ENCODE measurements around the gene GFPT2.

Gene GFPT2

GRCh38 chr5:180332051-180332517 is 21.1 kb downstream of the GFPT2 start:
- DNase-seq: no peak

- DNase-seq: no peak
Measured at GRCh38 chr5:180331647-180331950, 21.5 kb downstream of the GFPT2 start.

DNA sequence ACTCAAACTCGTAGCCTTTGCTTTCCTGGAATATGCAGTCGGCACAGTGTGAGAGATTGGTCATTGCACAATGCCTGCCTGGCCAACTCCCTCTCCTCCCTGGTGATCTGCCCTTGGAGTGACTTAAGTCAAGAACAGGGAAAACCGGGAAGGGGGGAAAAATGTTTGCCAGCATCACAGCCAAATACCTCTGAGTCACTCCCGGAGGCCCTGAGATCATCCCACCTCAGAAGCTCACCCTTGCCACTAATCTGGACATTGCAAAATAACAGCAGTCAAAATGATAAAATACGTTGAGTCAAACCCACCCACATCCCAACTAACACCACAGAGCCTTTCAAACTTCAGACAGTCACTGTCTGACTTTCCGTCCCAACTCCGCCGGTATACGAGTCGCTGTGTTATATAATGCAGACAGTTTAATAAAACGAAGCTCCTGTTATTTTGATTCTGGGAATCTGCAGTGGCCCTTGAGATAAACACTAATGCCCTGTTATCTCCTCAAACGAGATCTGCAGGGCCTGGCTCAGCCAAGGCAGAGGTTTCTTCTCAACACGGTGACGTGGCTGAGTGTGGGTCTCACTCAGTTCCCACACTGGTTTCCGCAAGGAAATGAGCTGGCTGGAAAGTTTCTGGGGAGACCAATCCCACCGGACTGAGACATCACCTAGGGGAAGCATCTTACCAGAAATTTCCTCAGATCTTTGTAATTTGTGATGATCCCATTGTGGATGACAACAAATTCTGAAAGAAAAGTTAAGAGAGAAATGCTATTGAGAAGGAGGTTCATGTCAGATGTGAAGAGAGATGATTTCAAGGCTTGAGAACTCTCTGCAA is 22.1 kb downstream of the GFPT2 start:
- DNase-seq: no peak

DNA sequence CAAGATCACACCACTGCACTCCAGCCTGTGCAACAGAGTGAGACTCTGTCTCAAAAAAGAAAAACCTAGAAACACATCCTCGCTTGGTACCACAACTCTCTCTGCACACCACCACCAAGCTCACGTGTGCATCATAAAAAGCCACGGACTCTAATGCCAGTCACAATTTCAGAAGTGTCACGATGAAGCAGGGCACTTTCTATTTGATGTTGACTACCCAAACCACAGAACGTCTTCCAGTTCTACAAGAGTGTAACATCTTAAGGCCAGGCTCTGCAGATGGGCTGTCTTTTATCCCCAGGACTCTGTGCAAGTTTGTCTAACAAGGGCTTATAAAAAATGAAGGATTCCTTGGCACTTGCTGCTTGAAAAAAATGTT is 22.9 kb downstream of the GFPT2 start:
- DNase-seq: no peak

DNA sequence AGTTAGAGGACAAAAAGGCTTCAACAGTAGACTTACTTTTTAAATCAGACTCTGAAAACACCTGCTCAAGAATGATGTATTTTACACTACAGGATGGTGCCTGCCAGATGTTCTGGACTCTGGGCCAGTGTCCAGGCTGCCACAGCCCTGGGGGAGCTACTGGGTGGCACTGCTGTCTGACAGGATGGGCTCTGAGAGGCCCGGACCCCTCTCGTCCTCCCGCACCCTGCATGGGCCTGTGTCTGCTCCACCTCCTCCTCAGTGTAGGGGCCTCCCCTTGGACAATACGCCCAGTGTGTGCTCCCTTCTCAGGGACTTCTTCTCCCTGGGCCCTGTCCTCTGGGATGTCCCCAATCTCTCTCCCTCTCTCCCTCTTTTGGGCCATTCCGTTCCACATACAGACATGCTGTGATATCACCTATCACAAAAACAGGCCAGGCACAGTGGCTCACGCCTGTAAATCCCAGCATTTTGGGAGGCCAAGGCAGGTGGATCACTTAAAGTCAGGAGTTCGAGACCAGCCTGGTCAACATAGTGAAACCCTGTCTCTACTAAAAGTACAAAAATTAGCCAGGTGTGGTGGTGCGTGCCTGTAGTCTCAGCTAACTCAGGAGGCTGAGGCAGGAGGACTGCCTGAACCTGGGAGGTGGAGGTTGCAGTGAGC is 23.4 kb downstream of the GFPT2 start:
- DNase-seq: no peak

GRCh38 chr5:180329138-180329435 is 24.0 kb downstream of the GFPT2 start:
- no peak for DNase-seq

DNA sequence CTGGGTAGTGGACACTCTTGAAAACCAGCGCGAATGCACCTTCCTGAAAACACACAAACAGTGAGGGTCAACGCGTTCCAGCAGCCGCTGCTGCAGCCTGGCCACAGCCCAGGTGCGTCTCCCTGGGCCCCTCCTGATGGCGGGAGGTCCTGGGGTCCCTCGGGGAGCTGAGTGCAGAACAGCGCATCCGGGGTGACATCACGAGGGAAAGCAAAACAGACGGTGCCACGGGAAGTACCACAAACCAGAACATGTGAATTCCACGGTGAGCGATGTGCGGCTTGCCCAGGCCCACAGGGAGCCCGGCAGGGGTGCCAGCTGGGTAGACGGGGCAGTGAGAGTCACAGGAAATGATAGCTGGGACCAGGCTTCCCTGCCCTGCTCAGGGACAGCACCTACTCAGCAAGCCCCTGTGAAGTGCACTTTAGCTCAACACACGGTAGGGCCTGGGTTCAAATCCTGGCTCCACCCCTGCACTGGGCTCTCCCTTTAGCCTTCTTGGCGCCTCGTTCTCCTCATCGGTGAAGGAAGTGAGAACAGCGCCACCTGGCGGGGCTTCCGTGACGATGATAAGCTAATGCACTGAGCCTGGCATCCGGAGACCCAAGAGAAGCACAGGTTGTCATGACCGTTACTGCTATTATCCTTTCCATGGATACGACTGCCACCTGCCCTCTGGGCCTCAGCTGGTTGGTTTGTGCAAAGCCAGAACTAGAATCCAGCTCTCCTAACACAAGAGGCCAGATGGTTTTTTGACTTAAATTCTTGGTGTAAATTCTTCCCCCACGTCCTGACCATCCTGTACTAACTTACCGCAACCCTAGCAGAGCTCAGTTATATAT is 24.6 kb downstream of the GFPT2 start:
- peak; percentile 86 for DNase-seq

GRCh38 chr5:180326989-180327565 is 26.1 kb downstream of the GFPT2 start:
- DNase-seq: no peak

GRCh38 chr5:180324601-180324950 is 28.6 kb downstream of the GFPT2 start:
- DNase-seq: no peak

- DNase-seq: no peak
Measured at GRCh38 chr5:180323941-180324600, 29.1 kb downstream of the GFPT2 start.

- no peak for DNase-seq
Measured at GRCh38 chr5:180323160-180323559, 30.0 kb downstream of the GFPT2 start.

- DNase-seq: no peak
Measured at GRCh38 chr5:180318456-180319089, 34.6 kb downstream of the GFPT2 start.

DNA sequence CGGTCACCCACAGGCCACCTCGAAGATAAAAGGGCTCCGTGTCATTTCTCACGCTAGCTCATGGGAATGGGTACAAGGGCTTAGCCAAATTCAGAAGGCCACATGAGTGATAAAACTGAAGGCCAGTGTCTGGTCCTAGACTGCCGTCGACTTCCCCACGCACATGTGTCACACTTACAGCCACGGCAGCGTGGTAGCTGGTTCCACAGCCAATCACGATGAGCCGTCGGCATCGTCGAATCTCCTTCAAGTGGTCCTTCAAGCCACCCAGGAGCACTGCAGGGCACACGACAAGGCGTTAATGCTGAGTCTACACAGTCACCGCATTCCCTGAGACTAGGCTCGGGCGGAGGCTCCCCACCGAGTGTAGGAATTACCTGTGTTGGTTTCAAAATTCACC is 36.5 kb downstream of the GFPT2 start:
- DNase-seq: no peak

DNA sequence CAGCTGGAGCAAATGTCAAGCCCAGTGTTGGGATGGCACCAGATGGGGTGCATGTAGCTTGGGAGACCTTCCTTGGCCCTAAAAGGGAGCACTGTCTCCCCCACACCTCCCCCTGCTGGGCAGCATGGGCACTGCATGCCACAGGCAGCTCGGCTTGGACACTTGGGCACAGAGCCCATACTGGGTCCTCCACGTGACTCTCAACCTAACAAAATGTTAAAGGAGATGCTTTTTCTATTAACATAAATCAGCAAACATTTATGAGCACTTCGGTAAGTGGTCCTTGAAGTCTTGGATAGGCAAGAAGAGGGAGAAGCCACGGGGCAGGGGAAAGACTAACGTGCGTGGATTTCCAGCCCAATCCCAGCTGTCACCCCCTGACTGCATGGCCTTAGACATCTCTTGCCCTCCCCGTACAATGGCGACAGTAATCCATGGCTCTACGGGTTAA is 37.3 kb downstream of the GFPT2 start:
- DNase-seq: peak; percentile 77

DNA sequence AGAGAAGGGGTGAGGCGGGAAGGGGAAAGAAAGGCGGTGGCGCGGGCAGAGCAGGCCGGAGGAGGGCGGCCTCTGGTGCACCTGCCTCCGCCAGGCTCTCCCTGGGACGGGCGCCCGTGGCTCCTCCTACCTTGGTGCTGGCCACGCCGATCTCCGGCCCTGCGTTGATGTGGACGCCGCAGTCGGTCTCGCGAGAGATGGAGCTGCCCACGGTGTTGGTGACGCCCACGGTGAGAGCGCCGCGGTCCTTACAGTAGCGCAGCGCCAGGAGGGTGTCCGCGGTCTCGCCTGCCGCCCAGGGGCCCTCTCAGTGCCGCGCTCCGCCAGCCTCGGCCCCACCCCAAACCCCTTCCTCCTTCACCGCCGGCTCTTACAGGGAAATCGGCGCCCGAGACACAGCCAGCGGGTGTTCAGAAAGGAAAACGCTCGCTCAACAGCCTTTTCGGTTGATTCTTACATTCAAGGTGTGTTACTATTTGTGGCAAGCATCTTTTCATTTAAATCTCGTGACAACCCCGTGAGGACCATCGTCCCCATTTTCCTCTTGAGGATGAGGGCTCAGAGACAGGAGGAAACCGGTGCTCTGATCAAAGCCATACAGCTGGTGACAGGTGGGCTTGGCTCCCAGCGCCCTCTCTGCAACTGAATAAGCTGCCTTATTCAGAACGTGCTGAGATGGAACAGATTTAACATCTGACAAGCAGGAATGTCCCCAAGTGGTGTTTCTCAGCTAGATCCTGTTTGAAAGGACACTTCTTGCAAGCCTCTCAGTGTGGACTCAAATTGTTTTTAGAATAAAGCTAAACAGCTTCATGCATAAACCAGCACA is 39.2 kb downstream of the GFPT2 start:
- peak; percentile 26 for DNase-seq

DNA sequence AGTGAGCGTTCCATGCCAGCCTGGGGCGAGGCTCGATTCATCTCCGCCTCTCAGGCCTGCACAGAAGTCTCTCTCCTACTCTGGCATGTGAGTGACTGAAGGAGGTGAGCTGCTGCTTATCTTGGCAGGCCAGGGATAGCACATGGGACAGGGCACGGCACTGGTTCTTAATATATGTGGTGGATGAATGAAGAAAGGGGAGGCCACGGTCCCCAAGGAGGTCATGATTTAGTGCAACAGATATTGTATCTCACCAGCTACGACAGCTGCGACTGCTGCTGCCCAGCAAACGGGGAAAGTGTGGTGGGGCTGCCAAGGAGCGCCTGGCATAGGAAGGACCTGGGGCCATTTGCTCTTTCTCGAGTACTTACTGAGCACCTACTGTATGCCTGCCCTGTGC is 41.9 kb downstream of the GFPT2 start:
- no peak for DNase-seq

GRCh38 chr5:180306796-180307195 is 46.3 kb downstream of the GFPT2 start:
- no peak for DNase-seq

DNA sequence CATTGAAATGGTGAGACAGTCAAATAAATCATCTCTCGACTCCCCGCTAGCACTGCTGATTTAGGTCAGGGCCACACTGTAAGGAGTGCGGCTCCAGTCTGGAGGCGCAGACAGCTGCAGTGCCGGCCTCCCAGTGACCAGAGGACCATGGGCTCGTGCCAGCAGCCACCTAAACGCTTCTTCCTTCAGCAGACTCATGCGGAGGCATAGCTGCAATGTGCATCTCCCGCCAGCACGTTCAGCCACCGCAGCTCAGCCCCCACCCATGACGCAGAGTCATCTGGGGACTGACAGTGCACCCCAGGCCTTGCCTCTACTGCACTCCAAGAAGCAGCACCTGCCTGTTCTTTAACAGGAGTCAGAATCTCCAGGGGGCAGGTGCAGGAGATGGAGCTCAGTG is 47.7 kb downstream of the GFPT2 start:
- DNase-seq: no peak

DNA sequence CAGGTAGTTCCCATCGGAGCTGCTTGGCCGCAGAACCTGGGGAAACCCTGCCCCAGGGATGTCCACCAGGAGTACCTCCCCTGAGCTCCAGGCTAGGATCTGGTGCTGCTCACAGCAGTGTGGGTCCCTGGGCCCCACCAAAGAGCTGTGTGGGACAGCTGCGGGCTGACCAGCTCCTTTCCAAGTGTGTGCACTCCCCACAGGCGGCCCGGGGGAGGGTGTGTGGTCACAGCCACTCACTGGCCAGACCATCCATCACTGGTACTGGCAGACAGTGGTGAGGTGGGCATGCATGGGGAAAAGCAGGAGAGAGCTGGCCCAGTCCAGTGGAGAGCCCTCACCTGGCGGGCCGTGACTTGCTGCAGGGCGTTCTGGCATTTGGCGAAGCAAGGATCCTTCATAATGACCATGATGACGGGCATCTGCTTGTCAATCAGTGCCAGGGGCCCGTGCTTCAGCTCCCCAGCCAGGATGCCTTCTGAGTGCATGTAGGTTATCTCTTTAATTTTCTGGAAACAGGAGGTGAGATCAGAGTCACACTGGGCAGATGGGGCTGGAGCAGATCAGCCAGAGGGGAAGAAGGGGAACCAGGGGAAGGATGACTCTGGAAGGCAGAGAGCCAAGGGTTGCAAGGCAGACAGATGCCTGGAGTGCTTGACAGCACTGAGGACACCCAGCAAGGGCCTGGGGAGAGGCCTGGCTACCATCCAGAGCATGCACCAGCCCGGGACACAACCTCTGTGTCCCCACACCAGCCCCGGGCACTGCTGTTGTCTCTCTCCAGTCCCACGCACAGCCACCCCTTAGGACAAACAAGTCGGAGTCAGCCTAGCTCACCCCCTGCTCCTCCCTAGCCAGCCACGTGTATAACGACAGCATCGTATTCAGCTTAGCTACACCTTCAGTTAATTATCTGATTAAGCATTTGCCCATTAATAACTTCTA is 48.4 kb downstream of the GFPT2 start:
- no peak for DNase-seq

- no peak for DNase-seq
Measured at GRCh38 chr5:180304016-180304292, 49.2 kb downstream of the GFPT2 start.
